ENCODE measurements around the gene TEK.

DNA sequence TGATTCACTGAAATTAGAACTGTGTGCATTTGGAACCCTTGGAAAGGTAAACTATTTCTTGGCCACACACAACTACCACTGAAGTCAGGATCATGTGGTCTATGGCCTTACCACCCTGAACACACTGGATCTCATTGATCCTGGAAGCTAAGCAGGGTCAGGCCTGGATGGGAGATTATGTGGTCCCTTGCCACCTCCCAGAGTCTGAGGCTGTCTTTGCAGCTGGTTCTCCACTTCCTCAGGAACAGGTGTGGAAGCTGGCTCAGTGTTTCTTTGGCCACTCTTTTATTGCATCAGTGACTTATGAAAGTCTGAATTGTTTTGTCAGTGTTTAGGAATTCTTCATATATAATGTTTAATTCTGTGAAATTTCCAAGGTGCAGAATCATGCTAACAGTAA is 89.2 kb downstream of the TEK start:
- TF ChIP-seq, protein P1, sequence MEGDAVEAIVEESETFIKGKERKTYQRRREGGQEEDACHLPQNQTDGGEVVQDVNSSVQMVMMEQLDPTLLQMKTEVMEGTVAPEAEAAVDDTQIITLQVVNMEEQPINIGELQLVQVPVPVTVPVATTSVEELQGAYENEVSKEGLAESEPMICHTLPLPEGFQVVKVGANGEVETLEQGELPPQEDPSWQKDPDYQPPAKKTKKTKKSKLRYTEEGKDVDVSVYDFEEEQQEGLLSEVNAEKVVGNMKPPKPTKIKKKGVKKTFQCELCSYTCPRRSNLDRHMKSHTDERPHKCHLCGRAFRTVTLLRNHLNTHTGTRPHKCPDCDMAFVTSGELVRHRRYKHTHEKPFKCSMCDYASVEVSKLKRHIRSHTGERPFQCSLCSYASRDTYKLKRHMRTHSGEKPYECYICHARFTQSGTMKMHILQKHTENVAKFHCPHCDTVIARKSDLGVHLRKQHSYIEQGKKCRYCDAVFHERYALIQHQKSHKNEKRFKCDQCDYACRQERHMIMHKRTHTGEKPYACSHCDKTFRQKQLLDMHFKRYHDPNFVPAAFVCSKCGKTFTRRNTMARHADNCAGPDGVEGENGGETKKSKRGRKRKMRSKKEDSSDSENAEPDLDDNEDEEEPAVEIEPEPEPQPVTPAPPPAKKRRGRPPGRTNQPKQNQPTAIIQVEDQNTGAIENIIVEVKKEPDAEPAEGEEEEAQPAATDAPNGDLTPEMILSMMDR (conservative IDR thresholded peaks at IDR 0.05; ENCODE audit: low read length): no peak
- no peak for TF ChIP-seq EZH2phosphoT487 (IDR thresholded peaks at IDR 0.05; ENCODE audit: borderline replicate concordance)

All from Loucy (cell line).